Fibroblast of lung (primary cell): ENCODE measurements around the gene UQCR10. TPM values are rescaled to one million over a fixed set of nuclear protein-coding genes. Genes with fewer than 3 reads are reported as not detected.

ENCODE experiments used
- DNase-seq, 2 donors: peaks; one replicate each; pipeline versions ENCODE4 v3.0.0 to v3.0.0-alpha.2; 2010; ENCODE audit warnings: low read depth in 2 of 2
- H2AFZ ChIP-seq: 2 replicates; pipeline ENCODE4 v1.5.1; 2012; ENCODE audit warnings: low read length, control low read depth, inconsistent platforms
- H3K27ac ChIP-seq: 2 replicates; pipeline ENCODE4 v1.5.1; 2011; ENCODE audit warnings: low read length, control low read depth; ENCODE audit not compliant: insufficient read depth
- H3K27me3 ChIP-seq: 2 replicates; pipeline ENCODE4 v1.5.1; 2011; ENCODE audit warnings: mild to moderate bottlenecking, low read length; ENCODE audit not compliant: control insufficient read depth, insufficient read depth
- H3K36me3 ChIP-seq: 2 replicates; pipeline ENCODE4 v1.5.1; 2011; ENCODE audit warnings: low read length; ENCODE audit not compliant: control insufficient read depth, insufficient read depth
- H3K4me1 ChIP-seq: 2 replicates; pipeline ENCODE4 v1.5.1; 2011; ENCODE audit warnings: low read length; ENCODE audit not compliant: control insufficient read depth, insufficient read depth; ENCODE audit errors: extremely low read depth
- H3K4me2 ChIP-seq: 2 replicates; pipeline ENCODE4 v1.5.1; 2011; ENCODE audit warnings: low read length, control low read depth; ENCODE audit not compliant: insufficient read depth; ENCODE audit errors: extremely low read depth
- H3K4me3 ChIP-seq, 4 experiments: fragments of 200-600 bp in 1 of 4; sonication (generic) in 1 of 4; replicated peaks in 1 of 4; 2 replicates each; pipeline ENCODE4 v1.5.1; 2011 to 2016; ENCODE audit warnings: low read length in 4 of 4, low read depth in 3 of 4, mild to moderate bottlenecking in 3 of 4, control low read depth in 2 of 4, inconsistent platforms in 1 of 4, mixed read lengths in 1 of 4; ENCODE audit not compliant: insufficient read depth in 1 of 4; ENCODE audit errors: control extremely low read depth in 1 of 4
- H3K79me2 ChIP-seq: 2 replicates; pipeline ENCODE4 v1.5.1; 2012; ENCODE audit warnings: mild to moderate bottlenecking, low read length, inconsistent platforms; ENCODE audit not compliant: control insufficient read depth, insufficient read depth
- H3K9ac ChIP-seq: 2 replicates; pipeline ENCODE4 v1.5.1; 2011; ENCODE audit warnings: mild to moderate bottlenecking, low read length, control low read depth; ENCODE audit not compliant: insufficient read depth
- H3K9me3 ChIP-seq: 2 replicates; pipeline ENCODE4 v1.5.1; 2012; ENCODE audit warnings: low read depth, low read length; ENCODE audit not compliant: control insufficient read depth, insufficient read depth
- H4K20me1 ChIP-seq: 2 replicates; pipeline ENCODE4 v1.5.1; 2011; ENCODE audit warnings: low read length; ENCODE audit not compliant: control insufficient read depth, insufficient read depth; ENCODE audit errors: extremely low read depth
- EZH2 ChIP-seq: IDR thresholded peaks from 2 replicates; pipeline ENCODE4 v1.5.1; 2012; ENCODE audit warnings: low read length, control low read depth, mild to moderate bottlenecking; ENCODE audit errors: missing control alignments
- polyA plus RNA-seq, 2 donors: library from polyadenylated mRNA; depleted of rRNA in 1 of 2; stranded (reverse) in 1 of 2; unstranded in 1 of 2; fragments of >200 nt; gene quantifications; 2 replicates each; pipeline ENCODE4 v1.2.1, GENCODE V29; 2011 to 2012; ENCODE audit warnings: missing spikeins in 1 of 2
- total RNA-seq: library from RNA; depleted of rRNA; stranded (reverse); fragments of >200 nt; gene quantifications from 2 replicates; pipeline ENCODE4 v1.2.1, GENCODE V29; 2014
- TF ChIP-seq, protein P1 (sequence below), 2 donors: IDR thresholded peaks in 1 of 2; conservative IDR thresholded peaks in 1 of 2; 1 replicate in 1 of 2; 2 replicates in 1 of 2; pipeline ENCODE4 v1.5.1; 2011 to 2012; ENCODE audit warnings: low read length in 2 of 2, control low read depth in 1 of 2, inconsistent platforms in 1 of 2, low read depth in 1 of 2, mild to moderate bottlenecking in 1 of 2

Gene UQCR10
- total and polyA plus RNA-seq, 2 donors (not counting 1 experiment from before 2014, with no cell fraction given), result 112 to 117 TPM

DNA sequence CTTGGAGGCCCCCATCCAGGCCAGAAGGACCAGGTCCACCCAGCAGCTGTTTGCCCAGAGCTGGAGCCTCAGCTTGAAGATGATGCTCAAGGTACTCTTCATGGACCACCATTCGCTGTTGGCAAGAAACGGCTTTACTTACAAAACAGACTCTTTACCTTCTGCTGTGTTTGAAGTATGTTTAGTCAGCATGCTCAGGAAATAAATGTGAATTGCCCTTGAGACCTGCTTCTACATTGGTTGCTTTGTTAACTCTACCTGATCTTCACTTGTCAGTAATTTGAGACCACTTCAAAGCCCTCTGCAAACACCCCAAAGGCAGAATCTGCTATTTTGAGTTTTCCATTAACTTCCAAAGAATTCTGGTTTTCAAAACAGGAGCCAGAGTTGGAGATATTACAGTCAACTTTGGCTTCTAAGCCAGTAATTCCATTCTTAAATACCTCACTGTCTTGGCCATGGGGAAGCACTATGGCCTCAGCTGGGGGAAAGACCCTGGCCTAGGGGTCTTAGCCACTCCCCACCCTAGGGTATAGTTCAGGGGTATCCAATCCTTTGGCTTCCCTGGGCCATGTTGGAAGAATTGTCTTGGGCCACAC is 2.7 kb downstream of the UQCR10 start:
- DNase-seq, result no peak
- Histone ChIP-seq H3K27ac (no peak overlapping the region), H3K4me3 (no peak overlapping the region), H3K9me3 (no peaks in the 10 kb centered on the region), H3K9ac (no peak overlapping the region), H3K4me1 (peaks cover 7% of the 10 kb centered on the region), H2AFZ (no peak overlapping the region), H3K4me2 (no peak overlapping the region), H3K27me3 (no peaks in the 10 kb centered on the region), H3K36me3 (no peaks in the 10 kb centered on the region), H3K79me2 (peaks cover 18% of the 10 kb centered on the region), H4K20me1 (no peaks in the 10 kb centered on the region)
- TF ChIP-seq, protein P1, sequence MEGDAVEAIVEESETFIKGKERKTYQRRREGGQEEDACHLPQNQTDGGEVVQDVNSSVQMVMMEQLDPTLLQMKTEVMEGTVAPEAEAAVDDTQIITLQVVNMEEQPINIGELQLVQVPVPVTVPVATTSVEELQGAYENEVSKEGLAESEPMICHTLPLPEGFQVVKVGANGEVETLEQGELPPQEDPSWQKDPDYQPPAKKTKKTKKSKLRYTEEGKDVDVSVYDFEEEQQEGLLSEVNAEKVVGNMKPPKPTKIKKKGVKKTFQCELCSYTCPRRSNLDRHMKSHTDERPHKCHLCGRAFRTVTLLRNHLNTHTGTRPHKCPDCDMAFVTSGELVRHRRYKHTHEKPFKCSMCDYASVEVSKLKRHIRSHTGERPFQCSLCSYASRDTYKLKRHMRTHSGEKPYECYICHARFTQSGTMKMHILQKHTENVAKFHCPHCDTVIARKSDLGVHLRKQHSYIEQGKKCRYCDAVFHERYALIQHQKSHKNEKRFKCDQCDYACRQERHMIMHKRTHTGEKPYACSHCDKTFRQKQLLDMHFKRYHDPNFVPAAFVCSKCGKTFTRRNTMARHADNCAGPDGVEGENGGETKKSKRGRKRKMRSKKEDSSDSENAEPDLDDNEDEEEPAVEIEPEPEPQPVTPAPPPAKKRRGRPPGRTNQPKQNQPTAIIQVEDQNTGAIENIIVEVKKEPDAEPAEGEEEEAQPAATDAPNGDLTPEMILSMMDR (conservative IDR thresholded peaks at IDR 0.05 in 1 of 2, IDR thresholded peaks at IDR 0.05 in 1 of 2; ENCODE audit: low read depth in 1 of 2, low read length in 2 of 2), result no peak
- TF ChIP-seq EZH2, result no peak

DNA sequence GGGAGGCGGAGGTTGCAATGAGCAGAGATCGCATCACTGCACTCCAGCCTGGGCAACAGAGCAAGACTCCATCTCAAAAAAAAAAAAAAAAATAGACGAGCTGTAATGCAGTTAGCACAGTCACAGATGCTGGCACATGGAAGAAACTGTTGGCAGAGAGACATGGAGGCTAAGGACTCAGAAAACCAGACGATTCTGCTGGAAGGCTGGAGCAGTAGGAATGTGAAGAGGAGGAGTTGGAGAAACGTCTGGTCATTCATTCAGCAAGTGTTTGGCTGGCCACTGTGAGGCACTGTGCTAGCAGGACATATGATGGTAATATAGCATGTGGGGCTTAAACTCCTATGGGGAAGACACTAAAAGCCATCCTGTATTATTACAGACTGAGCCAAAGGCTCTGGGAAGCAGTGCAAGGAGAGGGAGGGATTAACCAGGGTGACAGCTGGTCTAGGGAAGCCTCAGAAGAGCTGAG is 5.0 kb downstream of the UQCR10 start:
- H2AFZ ChIP-seq, result no peak overlapping the region
- no peaks in the 10 kb centered on the region for H3K36me3 ChIP-seq
- H3K27ac ChIP-seq, result no peak overlapping the region
- H3K9ac ChIP-seq, result no peak overlapping the region
- peaks cover 18% of the 10 kb centered on the region for H3K79me2 ChIP-seq
- H4K20me1 ChIP-seq, result no peaks in the 10 kb centered on the region
- H3K27me3 ChIP-seq, result no peaks in the 10 kb centered on the region
- H3K4me1 ChIP-seq, result peaks cover 7% of the 10 kb centered on the region
- DNase-seq, result peak; percentile 63 to 84
- H3K4me2 ChIP-seq, result no peak overlapping the region
- TF ChIP-seq, protein P1 (conservative IDR thresholded peaks at IDR 0.05 in 1 of 2, IDR thresholded peaks at IDR 0.05 in 1 of 2; ENCODE audit: low read depth in 1 of 2, low read length in 2 of 2), result peak; percentile 58 to 65
- no peak for TF ChIP-seq EZH2
- no peak overlapping the region for H3K4me3 ChIP-seq
- no peaks in the 10 kb centered on the region for H3K9me3 ChIP-seq

DNA sequence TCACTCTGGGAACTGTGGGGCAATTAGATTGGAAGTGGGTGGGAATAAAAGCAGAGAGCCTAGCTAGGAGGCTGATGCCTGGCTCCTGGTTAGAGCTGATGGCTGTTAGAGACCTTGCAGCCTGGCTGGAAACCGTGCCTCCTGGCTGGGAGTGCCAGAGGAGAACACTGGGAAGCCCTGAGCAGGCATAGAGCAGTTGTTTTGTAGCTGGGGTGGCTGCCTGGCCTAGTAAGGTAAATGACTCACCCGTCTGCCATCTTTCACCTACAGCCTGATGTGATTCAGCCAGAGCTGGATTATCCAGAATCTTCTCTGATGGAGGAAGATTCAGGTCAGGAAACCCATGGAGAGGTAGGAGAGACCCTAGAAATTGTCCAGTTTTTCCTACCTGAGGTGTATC is 6.1 kb downstream of the UQCR10 start:
- H2AFZ ChIP-seq, result peak overlapping the region; percentile 24
- H3K4me3 ChIP-seq, result no peak overlapping the region
- H3K27ac ChIP-seq, result peak overlapping the region; percentile 11
- no peaks in the 10 kb centered on the region for H3K36me3 ChIP-seq
- H3K4me1 ChIP-seq, result peaks cover 6% of the 10 kb centered on the region
- no peak for TF ChIP-seq EZH2
- TF ChIP-seq, protein P1 (conservative IDR thresholded peaks at IDR 0.05 in 1 of 2, IDR thresholded peaks at IDR 0.05 in 1 of 2; ENCODE audit: low read depth in 1 of 2, low read length in 2 of 2), result no peak
- H3K27me3 ChIP-seq, result no peaks in the 10 kb centered on the region
- no peaks in the 10 kb centered on the region for H3K9me3 ChIP-seq
- DNase-seq, result peak in 1 of 2 donors; percentile 78
- no peak overlapping the region for H3K4me2 ChIP-seq
- H3K79me2 ChIP-seq, result peaks cover 7% of the 10 kb centered on the region
- H3K9ac ChIP-seq, result no peak overlapping the region
- no peaks in the 10 kb centered on the region for H4K20me1 ChIP-seq
